GM12878 (cell line): ENCODE measurements around the gene SLC43A1. TPM values are rescaled to one million over a fixed set of nuclear protein-coding genes. Genes with fewer than 3 reads are reported as not detected.

Experiments
- CREB1 ChIP-seq: IDR thresholded peaks from 2 replicates; pipeline ENCODE4 v1.6.1; 2012; ENCODE audit warnings: low read depth, mild to moderate bottlenecking, inconsistent platforms
- E2F8 ChIP-seq: fragments of 450-650 bp; IDR thresholded peaks from 2 replicates; pipeline ENCODE4 v1.6.1; 2018; ENCODE audit warnings: mild to moderate bottlenecking, low read depth, moderate library complexity; ENCODE audit not compliant: partially characterized antibody
- KLF5 ChIP-seq: fragments of 450-650 bp; IDR thresholded peaks from 2 replicates; pipeline ENCODE4 v1.6.1; 2014; ENCODE audit warnings: mild to moderate bottlenecking; ENCODE audit not compliant: partially characterized antibody
- MEF2A ChIP-seq: IDR thresholded peaks from 2 replicates; pipeline ENCODE4 v1.6.1; 2011; ENCODE audit warnings: low read depth, mild to moderate bottlenecking, low read length, moderate library complexity; ENCODE audit not compliant: insufficient read depth
- MYB ChIP-seq: fragments of 150-350 bp; IDR thresholded peaks from 2 replicates; pipeline ENCODE4 v1.6.1; 2014; ENCODE audit warnings: mild to moderate bottlenecking, low read depth, low read length, borderline replicate concordance
- POU2F2 ChIP-seq: IDR thresholded peaks from 3 replicates; pipeline ENCODE4 v1.6.1; 2011; ENCODE audit warnings: low read depth, mild to moderate bottlenecking, low read length, borderline replicate concordance
- RB1 ChIP-seq: fragments of 450-650 bp; formaldehyde crosslinking; IDR thresholded peaks from 2 replicates; pipeline ENCODE4 v1.6.1; 2017; ENCODE audit warnings: mild to moderate bottlenecking, borderline replicate concordance
- RFX5 ChIP-seq: IDR thresholded peaks from 2 replicates; pipeline ENCODE4 v1.6.1; 2011; ENCODE audit warnings: low read depth, low read length, improper control_type of control experiment
- SMAD5 ChIP-seq: IDR thresholded peaks from 2 replicates; pipeline ENCODE4 v1.6.1; 2016; ENCODE audit warnings: antibody characterized with exemption, low read depth
- TARDBP ChIP-seq: IDR thresholded peaks from 2 replicates; pipeline ENCODE4 v1.6.1; 2016; ENCODE audit warnings: borderline replicate concordance
- ZNF274 ChIP-seq: IDR thresholded peaks from one replicate; pipeline ENCODE4 v1.8.0; 2011; ENCODE audit not compliant: insufficient read length, insufficient read depth
- polyA plus RNA-seq, 11 experiments: library from polyadenylated mRNA; depleted of rRNA in 4 of 11; unstranded in 6 of 11; stranded (reverse) in 5 of 11; fragments of >200 nt; fragmentation: Nextera tagmentation in 4 of 11; fragmentation: Illumina TruSeq in 1 of 11; extraction: Ambion mirVana in 4 of 11; extraction: Trizol in 1 of 11; gene quantifications; 1 replicate in 1 of 11; 2 replicates in 10 of 11; pipeline versions ENCODE4 v1.2.1 to v1.2.3, GENCODE V29; 2011 to 2016; ENCODE audit warnings: inconsistent platforms in 2 of 11, missing spikeins in 2 of 11, low read depth in 1 of 11
- total RNA-seq, 4 experiments: library from RNA; depleted of rRNA in 3 of 4; stranded (reverse); fragments of >200 nt in 3 of 4; fragmentation: Illumina TruSeq in 1 of 4; extraction: Trizol in 1 of 4; gene quantifications; 2 replicates each; pipeline versions ENCODE4 v1.2.1 to v1.2.3, GENCODE V29; 2013 to 2021

SLC43A1 gene
- total and polyA plus RNA-seq, 10 of the 15 experiments (the other 5 are each of a cell fraction or from before 2014, with no cell fraction given), result 1.0 to 17.8 (median 12.6) TPM

GRCh38 chr11:57527056-57527631 lies 11.6 kb upstream of the SLC43A1 start (continued):
- TF ChIP-seq KLF5 (no peak), RB1 (peak; percentile 56; the same call in 1 of the 2 replicates), TARDBP (no peak), ZNF274 (no peak), MYB (no peak), RFX5 (no peak), MEF2A (no peak), E2F8 (no peak), POU2F2 (0 out of 3 replicates have a peak, but pooled peaks have one; percentile 17), CREB1 (0 out of 2 replicates have a peak, but pooled peaks have one; percentile 15), SMAD5 (no peak)
- TF ChIP-seq, all 136 proteins: peak for 7
